RKO (cell line): ENCODE measurements around the gene RNF43.

Experiments
- DNase-seq: peaks from one replicate; pipeline ENCODE4 v3.0.0-alpha.2; 2016; ENCODE audit warnings: low spot score

RNF43 gene

GRCh38 chr17:58381124-58382035 lies 36.0 kb downstream of the RNF43 start:
- DNase-seq, result no peak

- no peak for DNase-seq
Measured at GRCh38 chr17:58380207-58381123, 36.9 kb downstream of the RNF43 start.

DNA sequence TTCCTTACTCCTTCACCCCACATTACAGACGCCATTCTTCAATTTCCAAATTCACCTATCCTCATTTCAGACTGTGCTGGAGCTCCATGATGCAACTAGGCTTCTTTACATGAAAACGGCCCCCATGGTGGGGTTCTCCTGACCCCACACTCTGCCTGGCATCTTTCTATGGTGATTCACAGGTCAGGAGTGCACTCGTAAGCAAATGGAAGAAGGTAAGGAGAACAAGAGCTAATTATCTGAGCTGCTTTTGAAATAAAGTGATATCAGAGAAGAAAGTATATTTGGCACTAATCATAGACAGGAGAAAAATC lies 37.9 kb downstream of the RNF43 start:
- DNase-seq, result no peak

- DNase-seq, result no peak
Measured at GRCh38 chr17:58378733-58379510, 38.4 kb downstream of the RNF43 start.

DNA sequence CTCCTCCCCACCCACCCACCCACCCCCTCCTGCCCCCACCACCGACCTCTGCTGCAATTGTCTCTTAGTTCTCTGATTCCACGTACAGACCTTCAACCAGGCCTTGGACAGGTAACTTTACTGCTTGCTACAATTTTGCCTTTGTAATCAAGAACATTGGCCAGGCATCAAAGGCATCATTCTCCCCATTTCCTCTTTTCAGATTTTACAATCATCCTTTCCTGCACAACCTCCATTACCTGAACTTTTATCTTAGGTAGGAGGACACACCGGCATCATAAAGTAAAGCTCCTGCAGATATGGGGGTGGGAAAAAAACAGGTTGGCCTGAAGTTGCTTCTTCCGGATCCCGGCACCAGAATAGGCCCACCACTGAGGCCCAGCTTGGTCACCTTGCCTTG lies 39.7 kb downstream of the RNF43 start:
- DNase-seq, result no peak

DNA sequence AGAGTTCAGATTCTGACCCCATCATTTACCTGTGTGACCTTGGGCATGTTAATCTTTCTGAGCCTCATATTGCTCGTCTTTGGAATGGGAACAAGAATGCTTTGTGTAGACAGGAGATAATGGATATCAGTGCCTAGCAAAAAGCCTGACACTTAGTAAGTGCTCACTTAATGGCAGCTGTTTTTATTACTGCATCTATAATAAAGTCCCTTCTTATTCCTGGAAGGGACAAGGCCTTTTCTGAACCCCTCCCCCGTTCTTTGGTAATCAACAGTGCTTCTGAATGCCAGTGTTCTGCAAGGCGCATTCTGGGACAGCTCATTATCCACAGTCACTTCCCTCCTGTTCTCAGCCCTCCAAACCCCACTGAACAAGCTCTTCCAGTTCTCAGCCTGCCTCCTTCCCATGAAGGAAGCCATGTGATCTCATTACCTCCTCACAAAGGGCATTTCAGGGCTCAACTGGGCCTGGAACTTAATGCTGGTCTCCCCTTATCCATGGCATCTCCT lies 40.2 kb downstream of the RNF43 start:
- no peak for DNase-seq

DNA sequence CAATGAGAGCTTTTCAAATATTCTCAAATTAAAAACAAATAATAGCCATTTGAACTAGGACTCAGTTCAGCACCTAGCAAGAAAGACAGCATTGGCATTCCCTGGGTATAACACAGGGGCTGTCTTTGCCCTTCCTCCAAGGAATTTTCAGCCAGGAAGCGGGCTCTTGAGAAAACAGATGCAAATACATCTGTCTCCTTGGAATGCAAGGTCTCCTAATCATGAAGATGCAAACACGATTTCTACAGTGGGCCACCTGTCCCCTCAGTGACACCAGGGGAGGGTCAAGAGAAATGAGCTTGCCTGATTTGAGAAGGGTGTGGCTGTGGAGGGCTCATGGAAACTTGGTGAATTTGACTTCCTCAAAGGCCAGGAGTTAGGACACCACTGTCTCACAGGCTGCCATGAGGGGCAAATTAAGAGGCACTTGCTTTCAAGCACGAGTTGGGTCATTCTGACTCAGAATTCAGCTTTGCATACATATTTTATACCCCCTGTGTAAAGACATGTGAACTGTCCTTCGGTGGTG lies 40.8 kb downstream of the RNF43 start:
- DNase-seq, result no peak

- DNase-seq, result no peak
Measured at GRCh38 chr17:58375811-58376210, 41.5 kb downstream of the RNF43 start.

DNA sequence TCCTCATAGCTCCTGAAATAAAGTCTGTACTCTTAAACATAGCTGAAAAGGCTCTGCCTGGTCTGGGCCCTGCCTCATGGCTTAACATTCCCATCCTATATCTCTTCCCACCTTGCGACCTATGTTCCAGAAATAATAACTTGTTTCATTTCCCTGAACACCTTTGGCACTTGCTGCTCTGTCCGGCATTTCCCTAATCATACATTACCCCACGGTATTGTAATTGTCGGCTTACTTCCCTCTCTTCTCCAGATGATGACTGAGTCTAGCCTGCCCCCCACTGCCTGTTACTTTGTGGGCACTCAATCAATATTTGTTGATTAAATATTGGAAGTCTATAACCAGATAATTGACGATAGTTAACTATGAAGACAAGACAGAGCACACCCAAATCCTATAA lies 42.1 kb downstream of the RNF43 start:
- no peak for DNase-seq

DNA sequence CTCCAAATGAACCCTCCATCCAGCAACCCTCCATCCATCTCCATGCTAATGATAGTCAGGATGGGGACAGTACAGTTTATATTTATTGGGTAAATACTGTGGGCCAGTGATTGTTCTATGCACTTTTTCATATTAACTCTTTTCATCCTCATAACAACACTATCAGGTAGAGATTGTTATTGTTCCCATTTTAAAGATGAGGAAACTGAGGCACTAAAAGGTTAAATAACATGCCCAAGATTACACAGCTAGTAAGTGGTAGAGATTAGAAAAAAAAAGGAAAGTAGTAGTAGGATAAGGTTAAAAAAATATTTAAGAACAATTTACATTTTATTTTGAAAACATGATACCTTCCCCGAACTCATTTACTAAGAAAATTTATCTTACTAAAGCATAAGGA lies 43.4 kb downstream of the RNF43 start:
- DNase-seq, result no peak

- DNase-seq, result no peak
Measured at GRCh38 chr17:58373003-58373402, 44.3 kb downstream of the RNF43 start.

DNA sequence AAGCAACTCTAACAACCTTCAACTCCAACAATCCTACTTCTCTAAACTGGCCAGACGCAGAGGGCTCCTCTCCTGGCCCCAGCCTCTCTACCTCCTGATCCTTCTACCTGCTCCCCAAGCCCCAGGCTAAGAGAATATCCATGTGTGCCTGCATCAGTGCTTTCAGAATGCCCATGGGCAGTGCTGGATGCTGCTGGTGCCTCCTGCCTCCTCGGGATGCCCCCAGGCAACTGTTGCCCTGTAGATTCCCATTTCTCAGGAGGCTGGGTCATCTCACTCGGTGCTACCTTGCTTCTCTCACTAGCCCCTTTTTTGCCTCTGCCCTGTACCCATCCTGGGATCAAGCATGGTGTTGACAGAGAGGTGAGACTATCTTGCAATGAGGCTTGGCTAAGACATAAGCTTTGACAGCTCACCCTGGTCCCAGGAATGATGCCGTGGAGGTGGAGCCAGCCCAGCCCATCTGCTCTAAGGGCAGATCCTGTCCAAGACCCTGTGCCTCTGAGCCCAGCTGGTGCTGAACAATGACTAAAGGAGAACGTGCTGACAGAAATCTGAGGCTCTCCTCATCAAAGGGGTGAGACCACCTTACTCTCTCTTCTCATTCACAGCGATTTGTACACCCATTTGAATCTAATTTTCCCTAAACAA lies 45.9 kb downstream of the RNF43 start:
- DNase-seq, result no peak

DNA sequence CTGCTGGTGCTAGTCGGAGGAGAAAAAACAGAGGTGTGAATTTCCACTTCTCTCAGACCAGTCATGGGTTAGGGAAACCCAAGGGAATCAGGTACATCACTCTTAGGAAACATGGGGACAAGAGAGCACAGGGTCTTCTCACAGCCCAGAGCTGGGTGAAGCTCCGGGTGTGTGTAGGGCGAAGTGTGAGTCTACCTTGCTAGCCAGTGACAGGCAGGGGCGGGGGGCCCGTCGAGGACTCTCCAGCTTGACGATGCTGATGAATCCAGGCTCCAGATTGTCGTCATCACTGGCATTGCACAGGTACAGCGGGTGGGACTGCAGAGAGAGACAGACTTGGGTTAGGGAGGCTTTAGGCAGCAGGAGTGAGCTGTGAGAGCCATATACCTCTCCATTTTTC lies 46.6 kb downstream of the RNF43 start:
- no peak for DNase-seq

- no peak for DNase-seq
Measured at GRCh38 chr17:58370309-58370708, 47.0 kb downstream of the RNF43 start.

DNA sequence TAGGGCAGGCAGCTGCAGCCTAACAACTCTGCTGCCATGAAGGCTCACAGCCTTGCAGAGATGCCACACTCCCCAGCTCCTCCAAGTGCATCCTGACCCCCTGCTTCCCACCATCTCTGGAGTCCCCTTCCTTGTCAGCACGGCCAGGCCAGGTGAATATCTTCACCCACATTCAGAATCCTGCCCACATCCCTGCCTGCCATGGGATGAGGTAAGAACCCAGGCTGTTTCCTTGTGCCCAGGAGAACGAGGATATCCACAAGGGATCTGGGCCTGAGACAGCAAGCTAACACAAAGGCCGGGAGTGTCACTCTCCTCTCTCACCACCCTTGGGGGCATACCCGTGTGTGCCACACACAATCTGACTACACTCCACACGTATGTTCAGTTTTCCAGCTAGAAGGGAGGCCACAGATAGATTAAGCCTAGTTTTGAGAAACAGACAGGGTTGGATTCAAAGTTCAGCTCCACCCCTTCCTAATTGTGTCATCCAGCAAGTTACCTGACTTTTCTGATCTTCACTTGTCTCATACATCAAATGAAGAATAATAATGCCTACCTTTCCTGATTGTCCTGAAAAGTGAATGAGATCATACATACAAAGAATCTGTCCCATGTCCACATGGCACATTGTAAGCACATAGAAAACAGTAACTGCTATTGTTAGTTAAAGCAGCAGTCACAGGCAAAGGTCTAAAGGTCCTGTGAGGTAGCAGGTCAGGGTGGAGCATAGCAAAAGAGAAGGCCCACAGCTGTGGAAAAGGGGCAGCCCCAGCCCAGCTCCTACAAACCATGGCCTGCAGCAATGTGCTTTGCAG lies 47.9 kb downstream of the RNF43 start:
- DNase-seq, result no peak

DNA sequence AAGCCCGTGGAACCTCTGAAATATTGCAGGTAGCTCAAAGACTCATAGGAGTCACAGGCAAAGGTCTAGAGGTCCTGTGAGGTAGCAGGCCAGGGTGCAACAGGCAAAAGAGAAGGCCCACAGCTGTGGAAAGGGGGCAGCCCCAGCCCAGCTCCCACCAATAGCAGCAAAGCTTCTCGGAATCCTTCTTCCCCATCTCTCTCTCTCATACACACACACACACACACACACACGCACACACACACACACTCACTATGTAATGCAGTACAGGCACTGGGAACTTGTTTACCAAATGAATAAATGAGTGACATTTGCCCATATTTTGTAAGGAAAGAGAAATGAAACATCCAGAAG lies 48.5 kb downstream of the RNF43 start:
- no peak for DNase-seq
